Activated CD4-positive, alpha-beta T cell treated with anti-CD3 and anti-CD28 coated beads for 36 hours (primary cell): ENCODE measurements around the gene PRR3. TPM values are rescaled to one million over a fixed set of nuclear protein-coding genes. Genes with fewer than 3 reads are reported as not detected.

Experiments
- ATAC-seq: fragments of 200-7000 bp; cut with Tn5 transposase; one replicate; pipeline ENCODE4 v1.10.0; 2021; ENCODE audit warnings: mild to moderate bottlenecking, moderate library complexity
- CTCF ChIA-PET: fragments of 350-600 bp; sonication (Branson Sonifier 250); formaldehyde crosslinking; loops from one replicate; lab custom pipeline; 2021; ENCODE audit warnings: antibody characterized with exemption; lab: Charles Lee
- POLR2A ChIA-PET: fragments of 350-600 bp; sonication (Branson Sonifier 250); formaldehyde crosslinking; loops from one replicate; lab custom pipeline; 2021; ENCODE audit warnings: antibody characterized with exemption, inconsistent platforms; lab: Charles Lee
- DNase-seq: peaks from one replicate; pipeline ENCODE4 v3.0.0-alpha.2; 2020
- H3K27ac Mint-ChIP-seq: one replicate; pipeline ENCODE4 v1.8.0; 2021; ENCODE audit warnings: mixed read lengths
- H3K27me3 Mint-ChIP-seq: one replicate; pipeline ENCODE4 v1.8.0; 2021; ENCODE audit warnings: mixed read lengths
- H3K36me3 Mint-ChIP-seq: one replicate; pipeline ENCODE4 v1.8.0; 2021; ENCODE audit warnings: low read depth, mixed read lengths
- H3K4me1 Mint-ChIP-seq: one replicate; pipeline ENCODE4 v1.8.0; 2021; ENCODE audit warnings: mixed read lengths
- H3K4me3 Mint-ChIP-seq: one replicate; pipeline ENCODE4 v1.8.0; 2021; ENCODE audit warnings: mild to moderate bottlenecking, moderate library complexity, mixed read lengths
- H3K9me3 Mint-ChIP-seq: one replicate; pipeline ENCODE4 v1.8.0; 2021; ENCODE audit warnings: low read depth, mixed read lengths
- intact Hi-C, 2 experiments: fragments of 100-400 bp; cut with DNase I in 1 of 2; cut with micrococcal nuclease in 1 of 2; formaldehyde crosslinking; loops; one replicate each; pipeline versions ENCODE4 v1.14.2 to v1.15.1; 2022 to 2024; cut with DNase I, micrococcal nuclease
- microRNA-seq: library from miRNA; unstranded; fragments of <30 nt; microRNA quantifications from one replicate; pipeline ENCODE4 v1.2.0, GENCODE V29; 2021; ENCODE audit warnings: borderline replicate concordance
- total RNA-seq, 2 experiments: library from RNA; stranded (reverse); gene quantifications; one replicate each; pipeline ENCODE4 v1.2.3, GENCODE V29; 2021

PRR3 gene
- total RNA-seq, 2 experiments from 2014 or later, result 29.4 to 45.8 TPM

GRCh38 chr6:30610065-30610464, 53.0 kb downstream of the PRR3 start:
- DNase-seq (no peak), ATAC-seq (no peak)
- POLR2A ChIA-PET, result interaction anchor here (0.6 to 1.2 kb wide), 2 partner anchors 12 to 172 kb away, joined by 3 to 6 read pairs; no protein-coding TSS in a partner anchor
- no peak overlapping the region for H3K4me3 Mint-ChIP-seq
- peaks cover 84% of the 10 kb centered on the region for H3K36me3 Mint-ChIP-seq
- no peaks in the 10 kb centered on the region for H3K9me3 Mint-ChIP-seq
- H3K27me3 Mint-ChIP-seq, result no peaks in the 10 kb centered on the region
- intact Hi-C loops, result loop anchor here (10.0 kb wide), 2 partner anchors 935 to 1055 kb away; partner anchors contain the start of genes ATP6V1G2 (in 1 of the 2), C6orf47 (in 1 of the 2), CSNK2B (in 1 of the 2) and DDX39B (in 1 of the 2)
- CTCF ChIA-PET, result interaction anchor here (0.5 to 2.4 kb wide), 7 partner anchors 13 to 202 kb away, joined by 3 to 20 read pairs (median 5); no protein-coding TSS in a partner anchor
- H3K4me1 Mint-ChIP-seq, result peaks cover 61% of the 10 kb centered on the region
- peak overlapping the region; percentile 7 for H3K27ac Mint-ChIP-seq

- no peak for ATAC-seq
- Mint-ChIP-seq H3K9me3 (no peaks in the 10 kb centered on the region), H3K4me3 (no peak overlapping the region), H3K27me3 (no peaks in the 10 kb centered on the region), H3K36me3 (peaks cover 86% of the 10 kb centered on the region), H3K4me1 (peaks cover 59% of the 10 kb centered on the region), H3K27ac (peak overlapping the region; percentile 39)
- intact Hi-C loops, result loop anchor here (10.0 kb wide), 2 partner anchors 933 to 1053 kb away; partner anchors contain the start of genes ATP6V1G2 (in 1 of the 2), C6orf47 (in 1 of the 2), CSNK2B (in 1 of the 2) and DDX39B (in 1 of the 2)
- POLR2A ChIA-PET, result interaction anchor here (1.4 kb wide), 1 partner anchor 21 kb away, joined by 3 read pairs; no protein-coding TSS in a partner anchor
- no peak for DNase-seq
- CTCF ChIA-PET, result interaction anchor here (0.6 to 2.4 kb wide), 9 partner anchors 9 to 129 kb away, joined by 3 to 20 read pairs (median 4); no protein-coding TSS in a partner anchor
These were observed 54.2 kb downstream of the PRR3 start for GRCh38 chr6:30611150-30611855.

GRCh38 chr6:30611856-30612194, 54.7 kb downstream of the PRR3 start:
- Mint-ChIP-seq H3K27me3 (no peaks in the 10 kb centered on the region), H3K4me3 (no peak overlapping the region), H3K9me3 (no peaks in the 10 kb centered on the region), H3K36me3 (peaks cover 86% of the 10 kb centered on the region), H3K4me1 (peaks cover 59% of the 10 kb centered on the region), H3K27ac (peak overlapping the region; percentile 39)
- DNase-seq (no peak), ATAC-seq (no peak)
- intact Hi-C loops, result loop anchor here (1.0 to 10.0 kb wide), 4 partner anchors 15 to 1053 kb away; partner anchors contain the start of genes ATP6V1G2 (in 1 of the 2), C6orf47 (in 1 of the 2), CSNK2B (in 1 of the 2) and DDX39B (in 1 of the 2)
- CTCF ChIA-PET, result interaction anchor here (0.7 to 3.8 kb wide), 7 partner anchors 8 to 130 kb away, joined by 3 to 39 read pairs (median 7); no protein-coding TSS in a partner anchor
- POLR2A ChIA-PET, result interaction anchor here (1.4 kb wide), 1 partner anchor 21 kb away, joined by 3 read pairs; no protein-coding TSS in a partner anchor

- Mint-ChIP-seq H3K27me3 (no peaks in the 10 kb centered on the region), H3K4me3 (no peak overlapping the region), H3K36me3 (peaks cover 87% of the 10 kb centered on the region), H3K27ac (peak overlapping the region; percentile 39), H3K4me1 (peaks cover 59% of the 10 kb centered on the region), H3K9me3 (no peaks in the 10 kb centered on the region)
- DNase-seq, result no peak
- POLR2A ChIA-PET, result interaction anchor here (1.4 to 1.9 kb wide), 2 partner anchors 22 to 105 kb away, joined by 3 to 9 read pairs; partner anchors contain the start of gene MDC1
- ATAC-seq, result no peak
- CTCF ChIA-PET, result interaction anchor here (0.5 to 3.8 kb wide), 10 partner anchors 8 to 588 kb away, joined by 3 to 39 read pairs (median 6); no protein-coding TSS in a partner anchor
- intact Hi-C loops, result loop anchor here (1.0 to 10.0 kb wide), 4 partner anchors 15 to 1053 kb away; partner anchors contain the start of genes ATP6V1G2 (in 1 of the 2), C6orf47 (in 1 of the 2), CSNK2B (in 1 of the 2) and DDX39B (in 1 of the 2)
These were observed 55.1 kb downstream of the PRR3 start for GRCh38 chr6:30612213-30612612.

- Mint-ChIP-seq H3K27ac (peak overlapping the region; percentile 98), H3K36me3 (peaks cover 83% of the 10 kb centered on the region), H3K27me3 (no peaks in the 10 kb centered on the region), H3K9me3 (no peaks in the 10 kb centered on the region), H3K4me3 (peak overlapping the region; percentile 97), H3K4me1 (peaks cover 54% of the 10 kb centered on the region)
- intact Hi-C loops, result loop anchor here (1.0 to 10.0 kb wide), 4 partner anchors 16 to 1052 kb away; partner anchors contain the start of genes ATP6V1G2 (in 1 of the 2), C6orf47 (in 1 of the 2), CSNK2B (in 1 of the 2) and DDX39B (in 1 of the 2)
- CTCF ChIA-PET, result interaction anchor here (0.5 to 3.8 kb wide), 23 partner anchors 9 to 587 kb away, joined by 3 to 39 read pairs (median 4); no protein-coding TSS in a partner anchor
- DNase-seq, result no peak
- POLR2A ChIA-PET, result interaction anchor here (0.7 to 1.9 kb wide), 8 partner anchors 16 to 120 kb away, joined by 3 to 13 read pairs (median 5); partner anchors contain the start of genes ABCF1, DHX16 and MDC1
- no peak for ATAC-seq
These were observed 55.7 kb downstream of the PRR3 start for GRCh38 chr6:30612687-30613248.

Small RNA genes lying within 50 kb of the gene (microRNA-seq; reads per million reads assigned to microRNA genes)
- 457 reads per million, percentile 80 among the genes with 10 or more reads in this experiment for gene MIR877

Other genes starting within 250 kb of the PRR3 start
- gene TRIM39, start 230.4 kb upstream of the PRR3 start, total RNA-seq, result 10 to 100 TPM; 16.5 to 17.5 TPM
- 10 to 100 TPM; 32.6 to 38.1 TPM for gene RPP21, start 212.1 kb upstream of the PRR3 start, total RNA-seq
- 100 to 1,000 TPM; 451 to 502 TPM for gene HLA-E, start 67.8 kb upstream of the PRR3 start, total RNA-seq
- gene GNL1, start 806 bp upstream of the PRR3 start, total RNA-seq, result 100 to 1,000 TPM in 1 of 2 experiments, 10 to 100 TPM in 1; 91.3 to 104 TPM
- gene ABCF1, start 14.1 kb downstream of the PRR3 start, total RNA-seq, result 100 to 1,000 TPM in 1 of 2 experiments, 10 to 100 TPM in 1; 100.0 to 105 TPM
- gene PPP1R10, start 59.9 kb downstream of the PRR3 start, total RNA-seq, result 10 to 100 TPM; 75.6 to 100.0 TPM
- gene MRPS18B, start 60.5 kb downstream of the PRR3 start, total RNA-seq, result 100 to 1,000 TPM; 111 to 114 TPM
- gene ATAT1, start 69.6 kb downstream of the PRR3 start, total RNA-seq, result 1 to 10 TPM; 7.1 to 9.2 TPM
- 10 to 100 TPM; 26.5 to 30.8 TPM for gene C6orf136, start 89.8 kb downstream of the PRR3 start, total RNA-seq
- gene DHX16, start 115.7 kb downstream of the PRR3 start, total RNA-seq, result 10 to 100 TPM; 34.5 to 36.7 TPM
- gene PPP1R18, start 129.3 kb downstream of the PRR3 start, total RNA-seq, result 100 to 1,000 TPM; 145 to 186 TPM
- 10 to 100 TPM; 25.8 to 36.4 TPM for gene NRM, start 133.7 kb downstream of the PRR3 start, total RNA-seq
- 100 to 1,000 TPM in 1 of 2 experiments, 10 to 100 TPM in 1; 92.0 to 101 TPM for gene MDC1, start 160.0 kb downstream of the PRR3 start, total RNA-seq
- gene TUBB, start 163.1 kb downstream of the PRR3 start, total RNA-seq, result 1,000 to 10,000 TPM; 1,569 to 1,746 TPM
- gene FLOT1, start 185.4 kb downstream of the PRR3 start, total RNA-seq, result 100 to 1,000 TPM; 155 to 188 TPM
- gene IER3, start 187.3 kb downstream of the PRR3 start, total RNA-seq, result 100 to 1,000 TPM; 196 to 221 TPM